T1000 (cell line): ENCODE measurements around the gene SYT10.
"Not testable (repeated sequence)": the region's sequence is repeated elsewhere in the genome, so short reads cannot be mapped to it uniquely, and the experiment has no call there.

Source experiments
- DNase-seq: peaks from one replicate; lab custom pipeline; 2025; ENCODE audit warnings: mixed read lengths; lab: John Stamatoyannopoulos, UW

Gene SYT10

DNA sequence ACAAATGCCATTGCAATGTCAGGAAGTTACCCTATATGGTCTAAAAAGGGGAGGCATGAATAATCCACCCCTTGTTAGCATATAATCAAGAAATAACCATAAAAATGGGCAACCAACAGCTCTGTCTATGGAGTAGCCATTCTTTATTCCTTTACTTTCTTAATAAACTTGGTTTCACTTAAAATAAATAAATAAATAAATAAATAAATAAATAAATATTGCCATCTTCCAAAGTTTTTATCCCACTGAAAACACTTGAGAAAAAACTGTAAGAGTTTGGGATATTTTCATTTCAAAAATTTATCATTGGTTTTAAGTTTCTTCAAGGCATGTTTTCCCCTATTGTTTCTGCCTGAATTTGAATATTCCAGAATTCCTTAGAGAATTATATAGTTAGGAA is 89.8 kb downstream of the SYT10 start:
- no peak for DNase-seq

DNA sequence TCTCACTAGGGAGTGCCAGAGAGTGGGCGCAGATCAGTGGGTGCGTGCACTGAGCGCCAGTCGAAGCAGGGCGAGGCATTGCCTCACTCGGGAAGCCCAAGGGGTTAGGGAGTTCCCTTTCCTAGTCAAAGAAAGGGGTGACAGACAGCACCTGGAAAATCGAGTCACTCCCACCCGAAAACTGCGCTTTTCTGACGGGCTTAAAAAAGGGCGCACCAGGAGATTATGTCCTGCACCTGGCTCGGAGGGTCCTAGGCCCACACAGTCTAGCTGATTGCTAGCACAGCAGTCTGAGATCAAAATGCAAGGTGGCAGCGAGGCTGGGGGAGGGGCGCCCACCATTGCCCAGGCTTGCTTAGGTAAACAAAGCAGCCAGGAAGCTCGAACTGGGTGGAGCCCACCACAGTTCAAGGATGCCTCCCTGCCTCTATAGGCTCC is 107.6 kb downstream of the SYT10 start:
- not testable (repeated sequence) for DNase-seq

DNA sequence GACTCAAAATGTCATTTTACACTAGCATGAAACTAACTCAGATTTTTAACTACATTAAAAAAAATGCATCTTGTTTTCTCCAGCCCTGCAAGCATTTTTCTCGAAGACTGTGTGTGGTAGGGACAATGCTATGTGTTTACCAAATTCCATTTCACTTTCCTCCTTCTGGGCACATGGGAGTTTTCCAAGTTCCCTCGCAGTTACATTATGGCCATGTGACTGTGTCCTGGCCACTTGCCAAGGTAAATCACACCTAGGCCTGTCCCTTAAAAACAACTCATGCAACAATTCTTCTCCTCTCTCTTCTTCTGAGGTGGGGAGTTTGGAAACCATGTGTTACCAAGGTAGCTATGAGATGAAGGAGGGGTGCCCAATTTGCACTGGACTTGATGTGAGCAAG is 108.7 kb downstream of the SYT10 start:
- no peak for DNase-seq
